Activated naive CD4-positive, alpha-beta T cell treated with anti-CD3 and anti-CD28 coated beads, Interleukin-2, amount 50 U/mL, for 72 hours (primary cell): ENCODE data around the gene MARVELD2. TPM values are rescaled to one million over a fixed set of nuclear protein-coding genes. Genes with fewer than 3 reads are reported as not detected.
A peak's percentile ranks its signal among the peaks of the same experiment; 100 is the strongest.
"Not testable (repeated sequence)": the region's sequence is repeated elsewhere in the genome, so short reads cannot be mapped to it uniquely, and the experiment has no call there.

ENCODE experiments used
- ATAC-seq, 2 donors: fragments of 150-1000 bp; cut with Tn5 transposase; 2 replicates each; pipeline ENCODE4 v1.10.0; 2021; ENCODE audit warnings: mild to moderate bottlenecking in 2 of 2, moderate library complexity in 2 of 2
- DNase-seq, 2 donors: peaks; one replicate each; pipeline ENCODE4 v3.0.0; 2021 to 2022; ENCODE audit warnings: low spot score in 2 of 2
- H3K27ac Mint-ChIP-seq, 2 donors: one replicate each; pipeline ENCODE4 v1.8.0; 2022; ENCODE audit warnings: mild to moderate bottlenecking in 2 of 2, mixed read lengths in 2 of 2
- H3K36me3 Mint-ChIP-seq, 2 donors: one replicate each; pipeline ENCODE4 v1.8.0; 2022; ENCODE audit warnings: mixed read lengths in 2 of 2
- H3K9me3 Mint-ChIP-seq, 2 donors: one replicate each; pipeline ENCODE4 v1.8.0; 2022; ENCODE audit warnings: mixed read lengths in 2 of 2
- total RNA-seq, 2 donors: library from RNA; stranded (reverse); gene quantifications; one replicate each; pipeline ENCODE4 v1.2.3, GENCODE V29; 2022

MARVELD2 gene
- total RNA-seq, 2 donors from 2014 or later, result 0.23 to 0.39 TPM

DNA sequence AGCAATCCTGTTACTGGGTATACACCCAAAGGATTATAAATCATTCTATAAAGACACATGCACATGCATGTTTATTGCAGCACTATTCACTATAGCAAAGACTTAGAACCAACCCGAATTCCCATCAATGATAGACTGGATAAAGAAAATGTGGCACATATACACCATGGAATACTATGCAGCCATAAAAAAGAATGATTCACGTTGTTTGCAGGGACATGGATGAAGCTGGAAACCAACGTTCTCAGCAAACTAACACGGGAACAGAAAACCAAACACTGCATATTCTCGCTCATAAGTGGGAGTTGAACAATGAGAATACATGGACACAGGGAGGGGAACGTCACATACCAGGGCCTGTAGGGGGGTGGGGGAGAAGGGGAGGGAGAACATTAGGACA, 56.6 kb downstream of the MARVELD2 start:
- H3K27ac Mint-ChIP-seq, DNase-seq, H3K36me3 Mint-ChIP-seq, ATAC-seq, H3K9me3 Mint-ChIP-seq: not testable (repeated sequence)

- H3K9me3 Mint-ChIP-seq, ATAC-seq, H3K27ac Mint-ChIP-seq, H3K36me3 Mint-ChIP-seq, DNase-seq: not testable (repeated sequence)
Measured at GRCh38 chr5:69472535-69473143, 57.7 kb downstream of the MARVELD2 start.

DNA sequence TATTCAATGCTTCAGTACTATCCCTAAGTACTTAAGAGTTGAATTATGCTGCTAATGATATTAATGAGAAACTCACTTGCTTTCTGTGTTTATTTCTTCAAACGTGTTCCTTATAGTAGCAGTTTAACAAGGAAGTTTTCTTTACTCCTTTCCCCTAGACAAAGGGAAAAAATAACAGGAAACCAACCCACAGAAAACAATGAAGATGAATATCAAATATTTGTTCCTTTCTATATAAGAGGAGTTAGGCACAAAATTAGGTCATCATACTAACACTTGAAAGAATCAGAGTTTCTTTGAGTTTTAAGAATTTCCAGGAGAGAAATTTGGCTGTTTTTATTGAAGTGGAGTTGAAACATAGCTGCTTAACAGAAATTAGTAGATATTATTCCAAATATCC, 62.3 kb downstream of the MARVELD2 start:
- no peak overlapping the region for H3K27ac Mint-ChIP-seq
- H3K9me3 Mint-ChIP-seq, result no peaks in the 10 kb centered on the region
- DNase-seq (no peak), ATAC-seq (no peak)
- H3K36me3 Mint-ChIP-seq, result no peaks in the 10 kb centered on the region

GRCh38 chr5:69478296-69478695, 63.4 kb downstream of the MARVELD2 start:
- not testable (repeated sequence) for H3K9me3 Mint-ChIP-seq, H3K36me3 Mint-ChIP-seq, DNase-seq, ATAC-seq, H3K27ac Mint-ChIP-seq

DNA sequence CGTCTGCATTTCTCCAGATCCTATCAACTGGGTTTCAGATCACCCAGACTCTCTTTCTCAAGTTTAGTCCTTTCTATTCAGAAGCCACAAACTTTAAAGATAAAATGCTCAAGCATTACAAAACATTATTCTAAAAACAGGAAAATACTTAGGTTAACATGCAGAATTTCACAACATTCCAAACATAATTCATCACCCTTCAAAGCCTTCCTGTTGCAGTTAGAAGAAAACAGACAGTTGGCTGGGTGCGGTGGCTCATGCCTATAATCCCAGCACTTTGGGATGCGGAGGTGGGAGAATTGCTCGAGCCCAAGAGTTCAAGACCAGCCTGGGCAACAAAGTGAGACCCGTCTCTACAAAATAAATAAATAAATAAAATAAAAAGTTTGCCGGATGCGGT, 70.0 kb downstream of the MARVELD2 start:
- Mint-ChIP-seq H3K9me3 (no peaks in the 10 kb centered on the region), H3K27ac (no peak overlapping the region), H3K36me3 (no peaks in the 10 kb centered on the region)
- no peak for DNase-seq
- ATAC-seq, result no peak

DNA sequence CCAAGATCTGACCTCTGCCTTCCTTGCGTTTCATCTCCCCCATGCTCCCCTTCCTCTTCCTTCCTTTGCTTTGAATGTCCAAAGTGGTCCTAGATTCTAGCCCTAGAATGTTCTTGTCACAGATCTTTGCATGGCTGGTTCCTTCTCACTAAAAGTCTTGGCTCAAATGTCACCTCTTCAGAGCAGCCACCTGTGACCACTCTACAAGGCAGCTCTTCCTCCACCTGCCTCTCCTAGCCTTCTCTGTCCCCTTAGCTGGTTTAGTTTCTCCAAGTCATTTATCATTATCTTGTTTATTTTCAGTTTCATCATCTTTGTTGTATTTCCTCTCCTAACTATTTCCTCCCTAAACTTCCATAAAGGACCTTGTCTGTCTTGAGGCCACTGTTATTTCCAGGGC, 70.6 kb downstream of the MARVELD2 start:
- DNase-seq (no peak), ATAC-seq (no peak)
- no peak overlapping the region for H3K27ac Mint-ChIP-seq
- H3K36me3 Mint-ChIP-seq, result no peaks in the 10 kb centered on the region
- no peaks in the 10 kb centered on the region for H3K9me3 Mint-ChIP-seq

DNA sequence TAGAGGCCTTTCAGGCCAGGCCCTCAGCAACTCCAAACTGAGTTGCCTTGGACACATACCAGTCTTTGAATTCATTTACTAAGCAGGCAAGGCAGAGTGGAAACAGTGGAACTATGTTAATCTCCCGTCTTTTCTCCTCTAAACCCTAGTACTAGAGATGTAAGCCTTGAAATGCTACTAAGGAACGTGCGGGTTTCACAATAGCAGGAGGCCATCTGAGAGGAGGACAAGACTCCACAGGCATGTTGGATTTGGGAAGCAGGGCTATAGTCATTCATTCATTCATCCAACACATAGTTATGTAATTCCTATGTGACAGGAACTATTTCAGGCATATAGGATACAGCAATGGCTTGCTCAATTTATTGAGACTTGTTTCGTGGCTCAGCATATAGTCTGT, 74.3 kb downstream of the MARVELD2 start:
- Mint-ChIP-seq H3K36me3 (no peaks in the 10 kb centered on the region), H3K27ac (no peak overlapping the region), H3K9me3 (no peaks in the 10 kb centered on the region)
- no peak for ATAC-seq
- DNase-seq, result no peak

DNA sequence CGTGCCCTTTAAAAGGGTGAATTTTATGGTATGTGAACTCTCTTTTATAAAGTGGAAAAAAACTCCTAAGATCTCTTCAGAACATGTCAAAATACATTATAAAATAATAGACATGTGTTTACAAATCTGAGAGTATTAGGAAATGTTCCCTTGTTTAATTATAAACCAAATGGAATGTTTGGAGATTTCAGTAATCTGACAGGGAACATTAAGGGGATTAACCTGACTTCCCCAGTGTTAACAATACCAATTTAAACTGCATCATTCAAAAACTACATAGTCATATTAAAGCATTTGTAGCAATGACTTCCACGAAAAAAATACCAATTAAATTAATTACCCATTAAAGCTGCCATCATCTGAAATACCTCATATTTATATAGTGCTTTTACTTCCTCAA, 76.1 kb downstream of the MARVELD2 start:
- H3K27ac Mint-ChIP-seq, result no peak overlapping the region
- no peaks in the 10 kb centered on the region for H3K9me3 Mint-ChIP-seq

DNA sequence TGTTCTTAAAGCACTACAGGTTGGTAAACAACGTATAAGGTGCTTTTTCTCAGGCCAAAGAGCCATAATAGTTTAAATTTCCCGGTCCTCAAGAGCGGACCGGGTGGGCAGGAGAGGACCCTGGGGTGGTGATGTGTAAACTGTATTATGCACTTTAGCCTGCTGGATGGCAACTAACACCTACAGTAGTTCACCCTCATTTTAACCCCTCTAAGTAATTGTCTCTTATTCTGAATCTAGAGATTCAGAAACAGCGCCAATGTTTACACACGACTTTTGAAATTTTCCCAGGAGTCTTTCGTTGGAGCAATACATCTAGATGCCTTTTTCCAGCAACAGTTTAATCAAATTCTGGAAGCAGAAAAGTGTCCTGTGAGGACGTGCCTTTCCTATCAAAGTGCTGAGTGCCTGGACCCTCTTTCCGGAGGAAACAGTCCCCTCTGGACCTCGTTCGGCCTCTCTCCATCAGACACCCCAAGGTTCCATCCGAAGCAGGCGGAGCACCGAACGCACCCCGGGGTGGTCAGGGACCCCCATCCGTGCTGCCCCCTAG, 77.0 kb downstream of the MARVELD2 start:
- no peaks in the 10 kb centered on the region for H3K9me3 Mint-ChIP-seq
- no peak overlapping the region for H3K27ac Mint-ChIP-seq
- DNase-seq (no peak), ATAC-seq (no peak)
- no peaks in the 10 kb centered on the region for H3K36me3 Mint-ChIP-seq

More for the DNA sequence above, 76.1 kb downstream of the MARVELD2 start:
- ATAC-seq, result no peak
- DNase-seq, result no peak
- H3K36me3 Mint-ChIP-seq, result no peaks in the 10 kb centered on the region

GRCh38 chr5:69492391-69492922, 77.5 kb downstream of the MARVELD2 start, which contains the start of gene OCLN:
Gene OCLN, plus strand, starts transcription at chr5:69492790. Its CDS starts 11,455 bp downstream, at chr5:69504245.
- no peak within 1 kb of the TSS for H3K27ac Mint-ChIP-seq
- DNase-seq, result peak in 1 of 2 donors; percentile 37
- H3K9me3 Mint-ChIP-seq, result no peaks in the 10 kb centered on the region
- ATAC-seq, result peak; percentile 44 to 73
- no peaks in the 10 kb centered on the region for H3K36me3 Mint-ChIP-seq

DNA sequence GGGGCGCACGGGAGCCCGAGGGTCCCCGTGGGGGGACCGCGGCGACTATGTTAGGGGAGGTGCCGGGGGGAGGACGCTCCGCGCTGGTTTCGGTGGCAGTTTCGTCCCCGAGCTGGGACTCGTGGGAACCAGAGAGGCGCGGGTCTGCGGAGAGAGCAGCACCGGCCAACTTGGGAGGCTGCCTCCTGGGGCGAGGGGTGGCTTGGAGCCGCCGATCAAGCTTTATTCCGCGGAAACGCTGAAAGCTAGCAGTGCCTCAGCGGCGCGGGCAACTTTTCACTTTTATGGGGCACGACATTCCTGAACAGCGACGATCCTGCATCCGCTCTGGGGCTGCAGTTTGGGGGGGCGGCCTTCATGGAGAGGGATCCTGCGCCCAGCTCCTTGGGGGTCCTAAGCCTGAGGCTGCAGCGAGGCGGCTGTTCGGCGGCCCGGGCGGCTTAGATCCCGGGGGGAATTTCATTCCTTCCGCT, 78.0 kb downstream of the MARVELD2 start:
- Mint-ChIP-seq H3K9me3 (no peaks in the 10 kb centered on the region), H3K27ac (no peak overlapping the region), H3K36me3 (no peaks in the 10 kb centered on the region)
- ATAC-seq (peak; percentile 9 to 56), DNase-seq (peak in 1 of 2 donors; percentile 10)

DNA sequence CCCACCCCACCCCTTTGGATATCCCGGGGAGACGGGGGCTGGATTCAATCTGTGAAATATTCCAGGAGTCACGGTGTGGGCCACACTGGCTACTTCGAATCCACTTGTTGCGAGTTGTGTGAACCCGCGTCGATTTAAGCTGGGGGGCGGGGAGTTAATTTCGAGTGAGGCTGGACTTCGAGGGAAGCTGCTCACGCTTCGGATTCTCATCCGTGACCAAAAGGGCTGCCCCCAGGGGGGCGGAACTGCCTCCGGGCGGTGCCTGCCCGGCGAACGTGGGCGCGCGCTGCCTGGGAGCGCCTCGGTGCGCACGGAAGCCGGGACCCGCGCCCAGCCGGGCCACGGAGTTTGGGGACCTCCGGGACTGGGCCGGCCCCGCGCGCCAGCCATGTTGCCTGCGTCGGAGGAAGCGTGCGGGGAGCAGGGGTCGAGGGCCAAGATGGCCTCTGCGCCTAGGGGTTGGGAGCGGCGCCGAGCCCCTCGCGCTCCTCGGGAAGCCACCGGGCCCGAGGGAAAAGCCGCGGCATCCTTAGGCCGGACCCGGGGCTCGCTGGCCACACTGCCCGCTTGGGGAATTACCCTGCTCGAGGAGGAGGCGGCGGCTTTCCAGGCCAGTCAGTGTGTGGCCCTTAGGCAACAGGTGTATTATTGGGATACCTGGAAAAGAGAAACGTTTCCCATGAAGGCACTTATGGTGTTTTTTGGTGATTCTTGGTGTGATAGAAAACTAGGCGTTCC, 78.6 kb downstream of the MARVELD2 start:
- peak in 1 of 2 donors; percentile 28 for DNase-seq
- Mint-ChIP-seq H3K27ac (no peak overlapping the region), H3K9me3 (no peaks in the 10 kb centered on the region), H3K36me3 (no peaks in the 10 kb centered on the region)
- ATAC-seq, result peak; percentile 22 to 52

Other genes with a start within 250 kb of the MARVELD2 start
- gene CCNB1, start 248.0 kb upstream of the MARVELD2 start, total RNA-seq, result 100 to 1,000 TPM; 220 to 262 TPM
- 10 to 100 TPM; 71.3 to 80.4 TPM for gene CENPH, start 225.5 kb upstream of the MARVELD2 start, total RNA-seq
- 10 to 100 TPM; 39.9 to 40.2 TPM for gene CDK7, start 180.2 kb upstream of the MARVELD2 start, total RNA-seq
- gene CCDC125, start 82.3 kb upstream of the MARVELD2 start, total RNA-seq, result 10 to 100 TPM; 13.3 to 16.0 TPM
- gene AK6, start 45.6 kb upstream of the MARVELD2 start, total RNA-seq, result 10 to 100 TPM; 61.3 to 86.2 TPM
- 10 to 100 TPM; 74.3 to 80.1 TPM for gene TAF9, start 45.6 kb upstream of the MARVELD2 start, total RNA-seq
- gene RAD17, start 45.3 kb upstream of the MARVELD2 start, total RNA-seq, result 10 to 100 TPM; 25.7 to 29.7 TPM
- gene OCLN, start 77.7 kb downstream of the MARVELD2 start, total RNA-seq, result under 1 TPM; 0.58 to 0.84 TPM
- gene GTF2H2C, start 145.1 kb downstream of the MARVELD2 start, total RNA-seq, result 10 to 100 TPM; 43.7 to 79.5 TPM